ENCODE results near the gene LUC7L2.
"Not testable (repeated sequence)": the region's sequence is repeated elsewhere in the genome, so short reads cannot be mapped to it uniquely, and the experiment has no call there.

Gene LUC7L2

DNA sequence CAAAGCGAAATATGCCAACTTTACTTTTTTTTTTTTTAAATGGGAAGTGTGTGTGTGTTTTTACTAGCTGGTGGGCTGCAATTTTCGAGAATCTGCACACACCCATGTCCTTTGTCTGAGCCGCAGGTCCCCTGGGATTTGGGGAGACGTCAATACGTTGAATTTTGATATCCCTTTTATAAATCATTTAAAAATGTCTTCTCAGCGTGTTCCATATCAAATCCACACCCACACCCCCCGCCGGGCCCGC lies 19.0 kb upstream of the LUC7L2 start:
- TF ChIP-seq, protein P1, sequence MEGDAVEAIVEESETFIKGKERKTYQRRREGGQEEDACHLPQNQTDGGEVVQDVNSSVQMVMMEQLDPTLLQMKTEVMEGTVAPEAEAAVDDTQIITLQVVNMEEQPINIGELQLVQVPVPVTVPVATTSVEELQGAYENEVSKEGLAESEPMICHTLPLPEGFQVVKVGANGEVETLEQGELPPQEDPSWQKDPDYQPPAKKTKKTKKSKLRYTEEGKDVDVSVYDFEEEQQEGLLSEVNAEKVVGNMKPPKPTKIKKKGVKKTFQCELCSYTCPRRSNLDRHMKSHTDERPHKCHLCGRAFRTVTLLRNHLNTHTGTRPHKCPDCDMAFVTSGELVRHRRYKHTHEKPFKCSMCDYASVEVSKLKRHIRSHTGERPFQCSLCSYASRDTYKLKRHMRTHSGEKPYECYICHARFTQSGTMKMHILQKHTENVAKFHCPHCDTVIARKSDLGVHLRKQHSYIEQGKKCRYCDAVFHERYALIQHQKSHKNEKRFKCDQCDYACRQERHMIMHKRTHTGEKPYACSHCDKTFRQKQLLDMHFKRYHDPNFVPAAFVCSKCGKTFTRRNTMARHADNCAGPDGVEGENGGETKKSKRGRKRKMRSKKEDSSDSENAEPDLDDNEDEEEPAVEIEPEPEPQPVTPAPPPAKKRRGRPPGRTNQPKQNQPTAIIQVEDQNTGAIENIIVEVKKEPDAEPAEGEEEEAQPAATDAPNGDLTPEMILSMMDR (conservative IDR thresholded peaks at IDR 0.05; ENCODE audit: low read length), result no peak
- peak overlapping the region; percentile 97 for H3K4me3 ChIP-seq (ENCODE audit: low read length)
- no peak for DNase-seq (ENCODE audit: low read depth)

DNA sequence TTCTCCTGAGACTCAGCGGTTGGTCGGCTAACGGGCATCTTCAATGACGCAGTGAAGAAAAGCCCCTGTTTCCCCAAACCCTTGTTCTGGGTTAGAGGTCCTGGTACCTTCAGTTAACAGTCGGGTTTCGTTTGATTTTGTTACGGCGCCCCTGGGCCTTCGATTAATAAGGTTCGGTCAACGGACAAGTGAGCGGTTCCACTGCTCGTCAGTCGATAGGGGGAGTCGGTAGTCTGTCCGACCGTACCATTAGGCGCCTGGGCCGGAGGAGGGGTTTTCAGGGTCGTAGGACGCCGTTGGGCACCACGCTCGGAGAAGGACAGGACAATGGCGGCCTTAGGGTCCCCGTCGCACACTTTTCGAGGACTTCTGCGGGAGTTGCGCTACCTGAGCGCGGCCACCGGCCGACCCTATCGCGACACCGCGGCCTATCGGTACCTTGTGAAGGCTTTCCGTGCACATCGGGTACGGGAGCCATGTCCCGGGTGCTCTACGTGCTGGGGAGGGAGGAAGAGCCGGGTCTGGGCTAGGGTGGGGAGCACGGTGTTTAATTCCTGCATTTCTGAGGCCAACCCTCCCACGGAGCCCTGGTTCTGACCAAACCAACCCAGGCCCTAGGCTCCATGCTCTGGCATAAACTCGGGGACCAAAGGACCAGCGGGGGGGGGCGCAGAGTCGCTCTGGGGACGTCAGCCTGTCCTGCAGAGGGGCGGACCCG lies 18.5 kb upstream of the LUC7L2 start, which contains the start of gene FMC1:
TSS of gene FMC1 (plus strand) at position 280 of the 718 bp plus-strand sequence. CDS start at position 328, 48 bp downstream.
- DNase-seq (ENCODE audit: low read depth), result peak; percentile 94
- peak within 1 kb of the TSS; percentile 97 for H3K4me3 ChIP-seq (ENCODE audit: low read length)
- TF ChIP-seq, protein P1 (conservative IDR thresholded peaks at IDR 0.05; ENCODE audit: low read length), result peak; percentile 44

DNA sequence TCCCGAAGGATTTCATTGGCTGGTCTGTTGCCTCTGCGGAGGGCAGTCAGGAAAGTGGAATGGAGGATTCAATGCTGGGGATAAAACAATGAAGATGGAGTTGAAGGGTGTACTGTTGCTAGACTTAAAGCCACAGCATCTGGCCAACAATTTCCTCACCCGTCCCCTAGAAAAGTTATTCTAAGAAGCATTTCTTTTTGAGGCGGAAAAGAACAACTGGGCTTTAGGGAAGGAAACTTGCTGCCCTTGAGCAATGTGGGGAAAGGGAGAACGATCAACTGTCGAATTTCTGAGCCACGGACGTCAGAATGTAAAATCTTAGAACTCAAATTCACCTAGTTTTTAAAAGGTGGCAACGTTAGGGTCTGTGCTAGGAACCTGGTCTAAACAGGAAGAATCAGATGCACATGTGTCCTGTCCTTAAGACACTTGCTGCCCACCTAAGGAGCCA lies 17.9 kb upstream of the LUC7L2 start:
- TF ChIP-seq, protein P1 (conservative IDR thresholded peaks at IDR 0.05; ENCODE audit: low read length), result no peak
- no peak for DNase-seq (ENCODE audit: low read depth)
- H3K4me3 ChIP-seq (ENCODE audit: low read length), result peak overlapping the region; percentile 97

DNA sequence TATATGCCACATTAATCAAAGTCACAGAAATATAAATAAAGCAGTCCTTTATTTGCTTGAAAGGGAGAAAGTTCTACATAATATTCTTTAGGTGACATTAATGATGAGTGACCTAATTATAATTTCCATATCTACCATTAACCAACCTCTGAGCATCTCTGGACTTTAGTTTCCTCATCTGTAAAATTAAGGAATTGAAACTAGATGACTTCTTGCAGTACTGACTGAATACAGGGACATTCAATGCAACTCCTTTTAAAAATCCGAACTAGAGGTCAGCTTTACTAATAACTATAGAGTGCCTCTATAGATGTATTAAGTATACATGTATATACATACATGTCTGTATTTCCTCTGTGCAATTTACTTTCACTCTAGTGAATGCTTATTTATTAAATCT lies 14.7 kb upstream of the LUC7L2 start:
- no peak for DNase-seq (ENCODE audit: low read depth)
- TF ChIP-seq, protein P1 (conservative IDR thresholded peaks at IDR 0.05; ENCODE audit: low read length), result no peak
- H3K4me3 ChIP-seq (ENCODE audit: low read length), result no peak overlapping the region

DNA sequence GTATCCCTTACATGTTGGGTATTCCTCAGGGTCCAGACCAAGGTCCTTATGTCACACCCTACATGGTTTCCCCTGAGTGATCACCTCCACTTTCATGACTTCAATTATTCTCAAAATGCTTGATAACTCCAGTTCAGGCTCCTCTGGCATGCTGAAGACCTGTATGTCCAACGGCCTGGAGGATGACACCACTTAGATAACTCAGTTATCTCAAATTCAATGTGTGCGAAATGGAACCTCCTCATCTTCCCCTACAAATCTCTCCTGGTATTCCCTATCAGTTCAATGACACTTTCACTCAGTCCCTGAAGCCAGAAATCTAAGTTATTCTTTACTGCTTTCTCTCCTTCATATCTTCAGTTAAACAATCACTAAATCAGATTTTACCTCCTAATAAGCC lies 8.7 kb upstream of the LUC7L2 start:
- no peak for DNase-seq (ENCODE audit: low read depth)
- no peak overlapping the region for H3K4me3 ChIP-seq (ENCODE audit: low read length)
- TF ChIP-seq, protein P1 (conservative IDR thresholded peaks at IDR 0.05; ENCODE audit: low read length), result no peak

DNA sequence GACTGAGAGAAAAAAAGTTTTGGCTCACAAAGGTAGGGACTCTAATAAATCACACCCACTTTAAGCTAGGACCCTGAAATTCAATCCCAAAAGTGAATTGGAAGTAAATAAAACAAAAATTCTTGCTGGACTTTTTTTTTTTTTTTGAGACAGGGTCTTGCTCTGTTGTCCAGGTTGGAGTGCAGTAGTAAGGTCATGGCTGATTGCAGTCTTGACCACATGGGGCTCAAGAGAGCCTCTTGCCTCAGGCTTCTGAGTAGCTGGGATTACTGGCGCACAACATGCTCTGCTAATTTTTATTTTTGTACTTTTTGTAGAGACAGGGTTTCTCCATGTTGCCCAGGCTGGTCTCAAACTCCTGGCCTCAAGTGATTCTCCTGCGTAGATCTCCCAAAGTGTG lies 5.0 kb upstream of the LUC7L2 start:
- TF ChIP-seq, protein P1 (conservative IDR thresholded peaks at IDR 0.05; ENCODE audit: low read length), result no peak
- no peak for DNase-seq (ENCODE audit: low read depth)
- no peak overlapping the region for H3K4me3 ChIP-seq (ENCODE audit: low read length)

DNA sequence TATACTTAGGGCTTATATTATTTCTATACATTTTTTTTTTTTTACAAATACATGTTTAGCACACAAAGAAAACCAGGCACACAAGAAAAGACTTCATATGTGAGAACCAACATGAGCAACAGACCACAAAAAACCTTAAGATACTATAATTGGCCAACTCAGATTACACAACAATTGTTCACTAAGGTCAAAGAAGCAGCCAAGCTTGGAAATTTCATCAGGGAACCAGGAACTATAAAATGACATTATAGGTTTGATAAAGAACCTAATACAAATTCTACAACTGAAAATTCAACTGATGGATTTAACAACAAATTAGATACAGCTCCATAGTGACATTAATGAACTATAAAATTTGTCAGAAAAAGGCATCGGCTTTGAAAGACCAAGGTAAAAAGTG lies 4.4 kb upstream of the LUC7L2 start:
- TF ChIP-seq, protein P1 (conservative IDR thresholded peaks at IDR 0.05; ENCODE audit: low read length), result no peak
- peak; percentile 36 for DNase-seq (ENCODE audit: low read depth)
- H3K4me3 ChIP-seq (ENCODE audit: low read length), result no peak overlapping the region

DNA sequence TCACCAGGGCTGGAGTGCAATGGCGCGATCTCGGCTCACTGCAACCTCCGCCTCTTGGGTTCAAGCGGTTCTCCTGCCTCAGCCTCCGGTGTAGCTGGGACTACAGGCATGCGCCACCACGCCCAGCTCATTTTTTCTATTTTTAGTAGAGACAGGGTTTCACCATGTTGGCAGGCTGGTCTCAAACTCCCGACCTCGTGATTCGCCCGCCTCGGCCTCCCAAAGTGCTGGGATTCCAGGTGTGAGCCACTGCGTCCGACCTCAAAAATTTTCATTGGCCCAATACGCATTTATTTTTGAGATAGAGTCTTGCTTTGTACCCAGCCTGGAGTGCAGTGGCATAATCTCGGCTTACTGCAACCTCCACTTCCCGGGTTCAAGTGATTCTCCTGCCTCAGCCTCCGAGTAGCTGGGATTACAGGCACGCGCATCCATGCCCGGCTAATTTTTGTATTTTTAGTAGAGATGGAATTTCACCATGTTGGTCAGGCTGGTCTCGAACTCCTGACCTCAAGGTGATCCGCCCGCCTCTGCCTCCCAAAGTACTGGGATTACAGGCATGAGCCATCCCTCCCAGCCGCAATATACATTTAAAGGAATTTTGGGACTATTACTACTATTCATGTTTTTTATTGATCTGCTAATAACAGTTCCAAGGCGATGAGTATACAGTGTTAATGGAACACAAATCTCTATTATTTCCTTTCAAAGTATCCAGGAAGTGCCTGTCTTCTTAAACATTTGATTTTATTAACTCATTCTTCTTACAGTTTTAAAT lies 1.8 kb upstream of the LUC7L2 start:
- DNase-seq (ENCODE audit: low read depth), result not testable (repeated sequence)
- peak overlapping the region; percentile 77 for H3K4me3 ChIP-seq (ENCODE audit: low read length)
